ENCODE measurements around the gene LMO7.

DNA sequence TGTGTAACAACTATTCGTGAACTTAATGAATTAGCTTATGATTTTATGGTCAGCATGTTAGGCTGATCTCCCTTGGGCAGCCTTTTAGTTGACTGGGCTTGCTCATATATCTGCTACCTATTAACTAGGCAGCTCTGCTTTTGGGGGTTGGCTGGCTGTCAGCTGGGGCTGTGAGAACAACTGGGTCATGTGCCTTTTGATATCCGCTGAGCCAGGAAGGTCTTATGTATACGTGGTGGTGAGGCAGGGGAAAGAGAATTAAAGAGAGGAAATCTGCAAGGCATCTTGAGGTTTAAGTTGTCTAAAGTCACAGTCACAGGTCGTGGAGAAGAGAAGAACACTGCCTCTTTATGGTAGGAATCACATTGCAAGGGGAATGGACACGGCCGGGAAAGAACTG is 206.9 kb downstream of the LMO7 start:
- TF ChIP-seq CTCF (IDR thresholded peaks at IDR 0.05) (no peak), POLR2A (IDR thresholded peaks at IDR 0.05) (no peak)

All from testis (tissue), 2 donors.